Uterus (tissue), 2 donors: ENCODE measurements around the gene INTS4.

Source experiments
- POLR2A ChIP-seq, 2 donors: fragments of 450-650 bp; IDR thresholded peaks; one replicate each; pipeline ENCODE4 v1.6.1; 2016; ENCODE audit warnings: antibody characterized with exemption in 2 of 2, mild to moderate bottlenecking in 1 of 2, moderate library complexity in 1 of 2
- TF ChIP-seq, protein P1 (sequence below), 4 experiments: fragments of 200-600 bp in 2 of 4; fragments of 450-650 bp in 2 of 4; sonication (generic) in 2 of 4; IDR thresholded peaks; one replicate each; pipeline ENCODE4 v1.5.1; 2016 to 2019; ENCODE audit warnings: antibody characterized with exemption in 4 of 4, mild to moderate bottlenecking in 2 of 4, moderate library complexity in 1 of 4

DNA sequence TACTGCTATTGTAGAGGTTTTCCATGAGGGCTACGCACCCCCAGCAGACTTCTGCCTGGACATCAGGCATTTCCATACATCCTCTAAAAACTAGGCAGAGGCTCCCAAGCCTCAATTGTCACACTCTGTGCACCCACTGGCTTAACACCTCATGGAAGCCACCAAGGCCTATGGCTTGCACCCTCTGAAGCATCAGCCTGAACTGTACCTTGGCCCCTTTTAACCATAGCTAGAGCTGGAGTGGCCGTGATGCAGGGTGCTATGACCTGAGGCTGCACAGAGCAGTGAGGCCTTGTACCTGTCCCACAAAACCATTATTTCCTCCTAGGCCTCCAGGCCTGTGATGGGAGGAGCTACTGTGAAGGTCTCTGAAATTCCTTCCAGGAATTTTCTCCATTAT, 139.6 kb downstream of the INTS4 start:
- TF ChIP-seq, protein P1, sequence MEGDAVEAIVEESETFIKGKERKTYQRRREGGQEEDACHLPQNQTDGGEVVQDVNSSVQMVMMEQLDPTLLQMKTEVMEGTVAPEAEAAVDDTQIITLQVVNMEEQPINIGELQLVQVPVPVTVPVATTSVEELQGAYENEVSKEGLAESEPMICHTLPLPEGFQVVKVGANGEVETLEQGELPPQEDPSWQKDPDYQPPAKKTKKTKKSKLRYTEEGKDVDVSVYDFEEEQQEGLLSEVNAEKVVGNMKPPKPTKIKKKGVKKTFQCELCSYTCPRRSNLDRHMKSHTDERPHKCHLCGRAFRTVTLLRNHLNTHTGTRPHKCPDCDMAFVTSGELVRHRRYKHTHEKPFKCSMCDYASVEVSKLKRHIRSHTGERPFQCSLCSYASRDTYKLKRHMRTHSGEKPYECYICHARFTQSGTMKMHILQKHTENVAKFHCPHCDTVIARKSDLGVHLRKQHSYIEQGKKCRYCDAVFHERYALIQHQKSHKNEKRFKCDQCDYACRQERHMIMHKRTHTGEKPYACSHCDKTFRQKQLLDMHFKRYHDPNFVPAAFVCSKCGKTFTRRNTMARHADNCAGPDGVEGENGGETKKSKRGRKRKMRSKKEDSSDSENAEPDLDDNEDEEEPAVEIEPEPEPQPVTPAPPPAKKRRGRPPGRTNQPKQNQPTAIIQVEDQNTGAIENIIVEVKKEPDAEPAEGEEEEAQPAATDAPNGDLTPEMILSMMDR (IDR thresholded peaks at IDR 0.05) = no peak
- TF ChIP-seq POLR2A (IDR thresholded peaks at IDR 0.05) = no peak
